AG20443 (cell line): Measurements from ENCODE around the gene ZNRF4.
"Not testable (repeated sequence)": the region's sequence is repeated elsewhere in the genome, so short reads cannot be mapped to it uniquely, and the experiment has no call there.

Experiments used
- DNase-seq: peaks from one replicate; pipeline ENCODE4 v3.0.0; 2012; ENCODE audit warnings: low spot score, mixed read lengths

Gene ZNRF4

GRCh38 chr19:5477451-5478215 is 22.4 kb downstream of the ZNRF4 start:
- DNase-seq = no peak

- no peak for DNase-seq
Measured at GRCh38 chr19:5478241-5478924, 23.2 kb downstream of the ZNRF4 start.

GRCh38 chr19:5478925-5479588 is 23.8 kb downstream of the ZNRF4 start:
- DNase-seq = no peak

- DNase-seq = no peak
Measured at GRCh38 chr19:5479958-5480357, 24.7 kb downstream of the ZNRF4 start.

GRCh38 chr19:5480427-5480836 is 25.2 kb downstream of the ZNRF4 start:
- no peak for DNase-seq

GRCh38 chr19:5481957-5482356 is 26.7 kb downstream of the ZNRF4 start:
- DNase-seq = no peak

- DNase-seq = no peak
Measured at GRCh38 chr19:5484398-5485285, 29.4 kb downstream of the ZNRF4 start.

GRCh38 chr19:5485286-5485636 is 30.0 kb downstream of the ZNRF4 start:
- no peak for DNase-seq

- not testable (repeated sequence) for DNase-seq
Measured at GRCh38 chr19:5485658-5486057, 30.4 kb downstream of the ZNRF4 start.

- no peak for DNase-seq
Measured at GRCh38 chr19:5487222-5487621, 32.0 kb downstream of the ZNRF4 start.

- no peak for DNase-seq
Measured at GRCh38 chr19:5489551-5489950, 34.3 kb downstream of the ZNRF4 start.

GRCh38 chr19:5491565-5491964 is 36.3 kb downstream of the ZNRF4 start:
- no peak for DNase-seq

- no peak for DNase-seq
Measured at GRCh38 chr19:5492281-5492634, 37.0 kb downstream of the ZNRF4 start.

- no peak for DNase-seq
Measured at GRCh38 chr19:5492635-5493409, 37.6 kb downstream of the ZNRF4 start.

- no peak for DNase-seq
Measured at GRCh38 chr19:5494773-5495172, 39.6 kb downstream of the ZNRF4 start.

GRCh38 chr19:5495792-5496191 is 40.6 kb downstream of the ZNRF4 start:
- no peak for DNase-seq

- no peak for DNase-seq
Measured at GRCh38 chr19:5497297-5497696, 42.1 kb downstream of the ZNRF4 start.

- no peak for DNase-seq
Measured at GRCh38 chr19:5498830-5499550, 43.8 kb downstream of the ZNRF4 start.

GRCh38 chr19:5501907-5502306 is 46.7 kb downstream of the ZNRF4 start:
- DNase-seq = no peak

GRCh38 chr19:5503598-5503997 is 48.4 kb downstream of the ZNRF4 start:
- DNase-seq = no peak

- DNase-seq = no peak
Measured at GRCh38 chr19:5504114-5504513, 48.9 kb downstream of the ZNRF4 start.
